ENCODE measurements around the gene BRWD1. TPM values are rescaled to one million over a fixed set of nuclear protein-coding genes. Genes with fewer than 3 reads are reported as not detected.

Gene BRWD1
- 96.7 TPM for total RNA-seq

DNA sequence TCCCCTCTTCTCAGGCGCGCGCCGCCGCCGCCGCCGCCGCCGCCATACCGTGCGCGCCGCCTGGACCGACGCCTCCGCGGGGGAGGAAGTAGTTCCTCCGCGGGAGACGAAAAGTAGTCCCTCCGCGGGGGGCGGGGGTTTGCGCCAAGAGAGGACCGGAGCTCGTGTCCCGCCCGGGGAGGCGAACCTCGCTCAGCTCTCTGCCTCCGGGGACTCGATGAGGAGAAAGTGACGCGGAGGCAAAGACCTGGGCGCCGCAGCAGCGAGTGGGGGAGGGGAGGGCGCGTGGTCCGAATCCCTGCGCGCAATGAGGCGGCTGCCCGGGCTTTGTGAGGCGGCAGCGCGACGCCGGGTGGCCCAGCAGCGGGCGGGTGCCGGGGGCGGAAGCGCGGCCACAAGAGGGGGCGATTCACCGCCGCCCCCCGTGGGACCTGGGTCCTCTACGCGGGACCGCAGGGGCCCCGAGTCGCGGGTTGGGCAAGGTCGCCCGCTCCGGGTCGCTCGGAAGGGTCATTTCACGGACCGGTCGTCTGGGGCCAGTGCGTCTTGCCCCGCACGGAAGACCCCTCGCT is at the start of gene BRWD1:
Gene BRWD1, minus strand, starts transcription at position 62 of the 572 bp plus-strand sequence. CDS start 141 bp downstream, outside the sequence.

DNA sequence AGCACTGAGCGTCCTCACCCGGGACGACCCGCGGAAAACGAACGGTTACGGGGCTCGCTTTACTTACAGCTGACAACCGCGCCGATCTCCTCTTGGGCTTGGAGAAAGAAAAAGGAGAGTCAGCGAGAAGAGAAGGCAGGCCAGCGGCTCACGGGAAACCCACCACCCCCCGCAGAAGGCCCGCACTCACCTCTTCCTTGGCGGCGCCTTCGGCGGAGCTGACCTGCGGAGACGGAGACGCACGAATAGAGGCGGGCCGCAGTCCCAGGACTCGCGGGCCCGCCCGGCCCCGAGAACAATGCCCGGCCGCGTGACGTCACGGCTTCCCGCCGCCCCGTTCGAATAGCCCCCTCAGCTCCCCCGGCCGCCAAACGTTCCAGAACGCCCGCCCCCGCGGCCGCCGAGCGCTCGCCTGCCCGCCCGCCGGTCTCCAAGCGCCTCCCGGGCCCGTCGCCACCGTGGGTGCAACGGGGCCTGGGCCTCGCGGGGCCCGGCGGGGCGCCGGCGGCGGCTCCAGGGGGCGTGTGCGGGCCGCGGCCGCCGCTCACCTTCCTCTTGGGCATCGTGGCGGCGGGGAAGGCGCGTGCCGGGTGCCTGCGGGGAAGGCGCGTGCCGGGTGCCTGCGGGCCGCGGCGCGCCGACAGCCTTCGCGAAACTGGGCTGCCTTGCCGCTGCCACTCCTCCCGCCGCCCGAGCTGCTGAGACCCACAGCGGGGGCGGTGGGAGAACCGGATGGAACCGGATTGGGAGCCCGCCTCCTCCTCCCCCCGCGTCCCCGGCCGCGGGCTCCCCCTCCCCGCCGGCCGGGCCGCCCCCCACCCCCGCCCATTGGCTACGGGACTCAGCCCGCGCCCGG is 35.2 kb upstream of the BRWD1 start, which contains the start of gene HMGN1:
Gene HMGN1, minus strand, starts transcription at position 734 of the 856 bp plus-strand sequence. Its CDS starts 171 bp downstream, at position 563.

DNA sequence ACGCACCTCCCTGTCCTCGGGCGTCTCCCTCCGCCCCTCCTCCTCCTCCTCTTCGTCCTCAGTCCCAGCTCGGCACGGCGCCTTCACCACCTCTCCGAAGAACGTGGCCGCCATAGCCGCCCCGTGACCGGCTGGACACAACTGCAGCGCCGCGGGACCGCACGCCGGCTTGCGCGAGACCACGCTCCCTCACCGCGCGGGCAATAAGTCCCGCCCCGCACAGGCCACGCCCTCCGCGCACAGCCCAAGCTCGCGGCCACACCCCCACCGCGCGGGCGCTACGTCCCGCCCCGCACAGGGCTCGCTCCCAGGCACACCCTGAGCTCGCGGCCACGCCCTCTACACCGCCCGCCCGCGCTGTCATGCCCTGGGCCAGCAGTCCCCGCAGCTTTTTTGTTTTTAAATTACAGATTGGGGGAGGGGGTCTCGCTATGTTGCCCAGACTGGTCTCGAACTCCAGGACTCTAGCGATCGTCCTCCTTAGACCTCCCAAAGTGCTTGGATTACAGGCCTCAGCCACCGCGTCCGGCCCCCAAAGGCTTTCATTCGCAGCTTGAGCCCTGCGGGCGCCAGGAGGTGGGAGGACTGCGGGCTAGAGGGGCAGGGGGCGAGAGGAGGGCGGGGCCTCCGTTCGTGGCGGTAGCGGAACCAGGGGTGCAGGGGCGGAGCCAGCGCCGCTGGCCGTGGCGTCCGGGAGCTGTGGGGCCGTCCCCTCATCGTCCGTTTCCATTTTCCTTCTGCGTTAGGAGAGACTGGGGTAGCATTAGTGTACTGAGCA is 130.0 kb downstream of the BRWD1 start, which contains the start of gene PSMG1:
Gene PSMG1, minus strand, starts transcription at position 180 of the 778 bp plus-strand sequence. Its CDS starts 66 bp downstream, at position 114.

Small RNA genes lying within 50 kb of the gene (small RNA-seq; reads per million reads assigned to genes)
- gene RF00019 (ENCODE audit: low replicate concordance), result not detected

Other genes with a start within 250 kb of the BRWD1 start
- 27.4 TPM for gene PSMG1, start 130.2 kb downstream of the BRWD1 start, total RNA-seq
- 194 TPM for gene HMGN1, start 35.5 kb upstream of the BRWD1 start, total RNA-seq
- 2.0 TPM for gene LCA5L, start 132.1 kb upstream of the BRWD1 start, total RNA-seq
- gene SH3BGR, start 138.3 kb upstream of the BRWD1 start, total RNA-seq, result 9.8 TPM